HL-60 (cell line): Measurements from ENCODE around the gene OR52N2.

Experiments
- DNase-seq, 2 experiments: peaks; one replicate each; pipeline ENCODE4 v3.0.0-alpha.2; 2010 to 2020; ENCODE audit warnings: low read depth in 1 of 2, low spot score in 1 of 2
- H3K27ac ChIP-seq: fragments of 250-450 bp; sonication (Bioruptor Pico); replicated peaks from 2 replicates; pipeline ENCODE4 v1.5.1; 2020; ENCODE audit warnings: mild to moderate bottlenecking, moderate library complexity
- H3K27me3 ChIP-seq: fragments of 250-450 bp; sonication (Bioruptor Pico); 2 replicates; pipeline ENCODE4 v1.5.1; 2021; ENCODE audit warnings: mild to moderate bottlenecking, moderate library complexity; ENCODE audit not compliant: insufficient read depth, poor library complexity, severe bottlenecking
- H3K4me3 ChIP-seq: replicated peaks from 2 replicates; pipeline ENCODE4 v1.5.1; 2011; ENCODE audit warnings: mild to moderate bottlenecking, control low read depth, low read length; ENCODE audit not compliant: insufficient read depth
- GABPA ChIP-seq: IDR thresholded peaks from 2 replicates; pipeline ENCODE4 v1.6.1; 2012; ENCODE audit warnings: low read depth
- POLR2AphosphoS5 ChIP-seq: IDR thresholded peaks from 2 replicates; pipeline ENCODE4 v1.6.1; 2012; ENCODE audit warnings: low read depth
- SPI1 ChIP-seq: IDR thresholded peaks from 2 replicates; pipeline ENCODE4 v1.6.1; 2012; ENCODE audit warnings: low read depth, mild to moderate bottlenecking, borderline replicate concordance
- TF ChIP-seq, protein P1 (sequence below): IDR thresholded peaks from one replicate; pipeline ENCODE4 v1.5.1; 2011; ENCODE audit warnings: low read length, control low read depth, inconsistent platforms; ENCODE audit not compliant: insufficient read depth
- TF ChIP-seq, protein P2 (sequence below): IDR thresholded peaks from 2 replicates; pipeline ENCODE4 v1.6.1; 2012; ENCODE audit warnings: low read depth; ENCODE audit not compliant: insufficient replicate concordance

OR52N2 gene

DNA sequence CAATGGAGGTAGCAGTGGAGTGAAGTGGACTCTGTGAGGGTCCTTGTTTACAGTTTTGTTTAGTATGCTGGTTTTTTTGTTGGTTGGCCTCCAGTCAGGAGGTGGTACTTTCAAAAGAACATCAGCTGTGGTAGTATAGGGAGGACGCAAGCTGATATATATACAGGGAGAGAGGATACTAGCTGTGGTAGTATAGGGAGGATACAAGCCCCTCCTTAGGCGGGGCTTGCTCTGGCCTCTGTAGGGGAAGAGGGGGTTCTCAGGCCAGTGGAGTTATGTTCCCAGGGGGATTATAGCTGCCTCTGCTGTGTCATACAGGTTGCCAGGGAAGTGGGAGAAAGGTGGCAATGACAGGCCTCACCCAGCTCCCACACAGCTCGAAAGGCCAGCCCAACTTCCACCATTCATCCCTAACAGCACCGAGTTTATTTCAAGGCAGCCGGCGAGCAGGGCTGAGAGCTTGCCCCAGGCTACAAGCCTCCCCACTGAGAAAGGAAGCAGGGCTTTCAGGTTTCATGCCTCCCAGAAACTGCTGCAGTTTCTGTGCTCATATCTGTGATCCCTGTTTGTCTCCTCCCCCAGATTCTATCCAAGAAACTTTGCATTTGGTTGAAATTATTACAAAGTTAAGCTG lies 22.6 kb downstream of the OR52N2 start:
- TF ChIP-seq SPI1 (no peak), GABPA (no peak), POLR2AphosphoS5 (no peak)
- TF ChIP-seq, protein P1, sequence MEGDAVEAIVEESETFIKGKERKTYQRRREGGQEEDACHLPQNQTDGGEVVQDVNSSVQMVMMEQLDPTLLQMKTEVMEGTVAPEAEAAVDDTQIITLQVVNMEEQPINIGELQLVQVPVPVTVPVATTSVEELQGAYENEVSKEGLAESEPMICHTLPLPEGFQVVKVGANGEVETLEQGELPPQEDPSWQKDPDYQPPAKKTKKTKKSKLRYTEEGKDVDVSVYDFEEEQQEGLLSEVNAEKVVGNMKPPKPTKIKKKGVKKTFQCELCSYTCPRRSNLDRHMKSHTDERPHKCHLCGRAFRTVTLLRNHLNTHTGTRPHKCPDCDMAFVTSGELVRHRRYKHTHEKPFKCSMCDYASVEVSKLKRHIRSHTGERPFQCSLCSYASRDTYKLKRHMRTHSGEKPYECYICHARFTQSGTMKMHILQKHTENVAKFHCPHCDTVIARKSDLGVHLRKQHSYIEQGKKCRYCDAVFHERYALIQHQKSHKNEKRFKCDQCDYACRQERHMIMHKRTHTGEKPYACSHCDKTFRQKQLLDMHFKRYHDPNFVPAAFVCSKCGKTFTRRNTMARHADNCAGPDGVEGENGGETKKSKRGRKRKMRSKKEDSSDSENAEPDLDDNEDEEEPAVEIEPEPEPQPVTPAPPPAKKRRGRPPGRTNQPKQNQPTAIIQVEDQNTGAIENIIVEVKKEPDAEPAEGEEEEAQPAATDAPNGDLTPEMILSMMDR = no peak
- TF ChIP-seq, protein P2, sequence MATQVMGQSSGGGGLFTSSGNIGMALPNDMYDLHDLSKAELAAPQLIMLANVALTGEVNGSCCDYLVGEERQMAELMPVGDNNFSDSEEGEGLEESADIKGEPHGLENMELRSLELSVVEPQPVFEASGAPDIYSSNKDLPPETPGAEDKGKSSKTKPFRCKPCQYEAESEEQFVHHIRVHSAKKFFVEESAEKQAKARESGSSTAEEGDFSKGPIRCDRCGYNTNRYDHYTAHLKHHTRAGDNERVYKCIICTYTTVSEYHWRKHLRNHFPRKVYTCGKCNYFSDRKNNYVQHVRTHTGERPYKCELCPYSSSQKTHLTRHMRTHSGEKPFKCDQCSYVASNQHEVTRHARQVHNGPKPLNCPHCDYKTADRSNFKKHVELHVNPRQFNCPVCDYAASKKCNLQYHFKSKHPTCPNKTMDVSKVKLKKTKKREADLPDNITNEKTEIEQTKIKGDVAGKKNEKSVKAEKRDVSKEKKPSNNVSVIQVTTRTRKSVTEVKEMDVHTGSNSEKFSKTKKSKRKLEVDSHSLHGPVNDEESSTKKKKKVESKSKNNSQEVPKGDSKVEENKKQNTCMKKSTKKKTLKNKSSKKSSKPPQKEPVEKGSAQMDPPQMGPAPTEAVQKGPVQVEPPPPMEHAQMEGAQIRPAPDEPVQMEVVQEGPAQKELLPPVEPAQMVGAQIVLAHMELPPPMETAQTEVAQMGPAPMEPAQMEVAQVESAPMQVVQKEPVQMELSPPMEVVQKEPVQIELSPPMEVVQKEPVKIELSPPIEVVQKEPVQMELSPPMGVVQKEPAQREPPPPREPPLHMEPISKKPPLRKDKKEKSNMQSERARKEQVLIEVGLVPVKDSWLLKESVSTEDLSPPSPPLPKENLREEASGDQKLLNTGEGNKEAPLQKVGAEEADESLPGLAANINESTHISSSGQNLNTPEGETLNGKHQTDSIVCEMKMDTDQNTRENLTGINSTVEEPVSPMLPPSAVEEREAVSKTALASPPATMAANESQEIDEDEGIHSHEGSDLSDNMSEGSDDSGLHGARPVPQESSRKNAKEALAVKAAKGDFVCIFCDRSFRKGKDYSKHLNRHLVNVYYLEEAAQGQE = no peak
- Histone ChIP-seq H3K4me3 (no peak overlapping the region), H3K27me3 (no peaks in the 10 kb centered on the region), H3K27ac (no peak overlapping the region)
- no peak for DNase-seq

DNA sequence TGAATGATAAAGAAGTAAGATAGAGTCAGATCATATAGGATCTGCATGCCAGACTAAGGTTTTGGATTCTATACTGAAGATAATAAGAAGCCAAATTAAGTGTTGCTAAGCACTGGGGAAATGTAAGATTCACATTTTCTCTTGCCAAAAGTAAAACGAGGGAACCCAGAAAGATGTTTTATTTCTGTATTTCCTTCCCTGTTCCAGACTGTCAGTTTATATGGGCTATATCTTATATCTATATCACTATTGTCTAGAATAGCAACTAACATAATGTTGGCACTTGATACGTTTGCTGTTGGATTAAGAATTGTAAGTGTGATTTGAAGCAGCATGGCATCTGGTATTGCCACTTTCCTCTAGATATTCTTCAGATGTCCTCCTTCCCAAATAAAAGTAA lies 24.7 kb downstream of the OR52N2 start:
- TF ChIP-seq SPI1 = no peak
- TF ChIP-seq, protein P2 = no peak
- no peak for TF ChIP-seq POLR2AphosphoS5
- TF ChIP-seq, protein P1 = no peak
- no peak for TF ChIP-seq GABPA
- Histone ChIP-seq H3K4me3 (no peak overlapping the region), H3K27ac (no peak overlapping the region), H3K27me3 (no peaks in the 10 kb centered on the region)
- no peak for DNase-seq

DNA sequence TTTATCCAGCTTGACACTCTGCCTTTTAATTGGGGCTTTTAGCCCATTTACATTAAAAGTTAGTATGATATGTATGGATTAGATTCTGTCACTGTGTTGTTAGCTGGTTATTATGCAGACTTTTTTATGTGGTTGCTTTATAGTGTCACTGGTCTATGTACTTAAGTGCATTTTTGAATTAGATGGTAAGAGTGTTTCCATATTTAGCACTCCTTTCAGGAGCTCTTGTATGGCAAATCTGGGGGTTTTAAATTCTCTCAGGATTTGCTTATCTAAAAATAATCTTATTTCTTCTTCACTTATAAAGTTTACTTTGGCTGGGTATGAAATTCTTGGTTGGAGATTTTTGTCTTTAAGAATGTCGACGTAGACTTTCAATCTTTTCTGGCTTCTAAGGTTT lies 29.0 kb downstream of the OR52N2 start:
- H3K27ac ChIP-seq = no peak overlapping the region
- no peaks in the 10 kb centered on the region for H3K27me3 ChIP-seq
- DNase-seq = no peak
- TF ChIP-seq, protein P2 = no peak
- TF ChIP-seq, protein P1 = no peak
- H3K4me3 ChIP-seq = no peak overlapping the region
